Measurements from ENCODE around the gene IGFBPL1. TPM values are rescaled to one million over a fixed set of nuclear protein-coding genes. Genes with fewer than 3 reads are reported as not detected.

Gene IGFBPL1
- polyA plus RNA-seq, 1 experiment, result 0.07 TPM

DNA sequence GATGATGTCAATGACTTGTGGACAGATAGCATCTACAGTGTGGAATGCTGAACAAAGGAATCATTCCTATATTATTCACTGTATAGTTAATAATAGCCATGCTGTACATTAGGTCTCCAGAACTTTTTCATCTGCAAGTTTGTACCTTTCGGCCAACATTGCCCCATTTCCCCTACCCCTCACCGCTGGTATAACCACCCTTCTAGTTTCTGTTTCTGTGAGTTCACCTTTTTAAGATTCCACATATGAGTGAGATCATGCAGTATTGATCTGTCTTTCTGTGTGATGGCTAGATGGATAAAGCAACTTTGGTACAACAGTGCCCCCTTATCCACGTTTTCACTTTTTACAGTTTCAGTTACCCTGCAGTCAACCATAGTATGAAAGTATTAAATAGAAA, 50.6 kb downstream of the IGFBPL1 start:
- H3K27me3 ChIP-seq (ENCODE audit: control insufficient read depth, insufficient read depth, low read length), result peaks cover 31% of the 10 kb centered on the region
- no peak overlapping the region for H3K27ac ChIP-seq (ENCODE audit: low read depth, low read length)
- TF ChIP-seq, protein P1, sequence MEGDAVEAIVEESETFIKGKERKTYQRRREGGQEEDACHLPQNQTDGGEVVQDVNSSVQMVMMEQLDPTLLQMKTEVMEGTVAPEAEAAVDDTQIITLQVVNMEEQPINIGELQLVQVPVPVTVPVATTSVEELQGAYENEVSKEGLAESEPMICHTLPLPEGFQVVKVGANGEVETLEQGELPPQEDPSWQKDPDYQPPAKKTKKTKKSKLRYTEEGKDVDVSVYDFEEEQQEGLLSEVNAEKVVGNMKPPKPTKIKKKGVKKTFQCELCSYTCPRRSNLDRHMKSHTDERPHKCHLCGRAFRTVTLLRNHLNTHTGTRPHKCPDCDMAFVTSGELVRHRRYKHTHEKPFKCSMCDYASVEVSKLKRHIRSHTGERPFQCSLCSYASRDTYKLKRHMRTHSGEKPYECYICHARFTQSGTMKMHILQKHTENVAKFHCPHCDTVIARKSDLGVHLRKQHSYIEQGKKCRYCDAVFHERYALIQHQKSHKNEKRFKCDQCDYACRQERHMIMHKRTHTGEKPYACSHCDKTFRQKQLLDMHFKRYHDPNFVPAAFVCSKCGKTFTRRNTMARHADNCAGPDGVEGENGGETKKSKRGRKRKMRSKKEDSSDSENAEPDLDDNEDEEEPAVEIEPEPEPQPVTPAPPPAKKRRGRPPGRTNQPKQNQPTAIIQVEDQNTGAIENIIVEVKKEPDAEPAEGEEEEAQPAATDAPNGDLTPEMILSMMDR (IDR thresholded peaks at IDR 0.05; ENCODE audit: low read depth, low read length), result no peak
- ChIA-PET POLR2A (no interaction called here), CTCF (interaction anchor here (1.3 kb wide), 1 partner anchor 469 kb away, joined by 3 read pairs; no protein-coding TSS in a partner anchor)
- H3K4me3 ChIP-seq (ENCODE audit: low read depth, low read length), result no peak overlapping the region
- no peak for DNase-seq (ENCODE audit: low read depth, low spot score)
- peaks cover 3% of the 10 kb centered on the region; the same call in 1 of the 2 replicates for H3K9me3 ChIP-seq (ENCODE audit: control insufficient read depth, insufficient read depth, low read length)

DNA sequence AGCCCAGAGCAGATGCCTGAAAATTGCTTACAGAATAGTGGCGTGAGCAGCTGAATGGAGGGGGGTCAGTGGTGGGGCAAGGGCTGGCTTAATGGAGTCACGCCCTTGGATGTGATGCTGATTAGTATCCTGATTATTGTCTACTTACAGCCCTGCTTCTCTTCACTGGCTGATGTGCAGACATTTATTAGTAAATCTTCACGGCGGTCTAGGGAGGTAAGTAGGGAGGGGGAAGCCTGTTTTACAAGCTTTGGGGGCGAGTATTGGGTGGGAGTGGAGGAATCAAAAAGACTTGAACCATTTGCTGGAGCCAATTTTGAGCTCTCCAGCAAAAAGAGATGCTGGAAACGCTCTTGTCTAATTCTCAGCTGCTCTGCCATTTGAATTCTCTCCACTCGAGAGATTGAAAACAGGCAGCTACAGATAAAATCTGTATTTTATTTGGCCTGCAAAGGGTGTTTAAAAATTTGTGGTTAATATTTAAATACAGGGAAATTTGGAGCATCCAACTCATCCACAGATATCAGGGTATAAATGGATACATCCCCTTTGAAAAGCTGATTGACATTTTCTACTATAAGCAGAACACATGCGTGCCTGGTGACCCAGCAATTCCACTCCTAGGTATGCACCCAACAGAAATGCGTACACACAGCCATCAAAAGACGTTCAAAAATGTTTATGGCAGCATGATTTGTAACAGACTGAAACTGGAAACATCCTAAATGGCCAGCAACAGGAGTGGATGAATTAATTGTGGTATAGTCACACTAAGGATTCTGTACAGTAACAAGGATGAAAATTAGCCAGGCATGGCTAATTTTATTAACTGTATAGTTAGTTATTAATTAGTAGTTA, 51.3 kb downstream of the IGFBPL1 start:
- ChIA-PET CTCF (no interaction called here), POLR2A (interaction anchor here (1.0 to 1.1 kb wide), 2 partner anchors 20 to 27 kb away, joined by 3 to 4 read pairs; no protein-coding TSS in a partner anchor)
- Histone ChIP-seq H3K27ac (ENCODE audit: low read depth, low read length) (no peak overlapping the region), H3K4me3 (ENCODE audit: low read depth, low read length) (no peak overlapping the region), H3K27me3 (ENCODE audit: control insufficient read depth, insufficient read depth, low read length) (peaks cover 33% of the 10 kb centered on the region), H3K9me3 (ENCODE audit: control insufficient read depth, insufficient read depth, low read length) (peaks cover 3% of the 10 kb centered on the region; the same call in 1 of the 2 replicates)
- TF ChIP-seq, protein P1 (IDR thresholded peaks at IDR 0.05; ENCODE audit: low read depth, low read length), result no peak
- no peak for DNase-seq (ENCODE audit: low read depth, low spot score)

DNA sequence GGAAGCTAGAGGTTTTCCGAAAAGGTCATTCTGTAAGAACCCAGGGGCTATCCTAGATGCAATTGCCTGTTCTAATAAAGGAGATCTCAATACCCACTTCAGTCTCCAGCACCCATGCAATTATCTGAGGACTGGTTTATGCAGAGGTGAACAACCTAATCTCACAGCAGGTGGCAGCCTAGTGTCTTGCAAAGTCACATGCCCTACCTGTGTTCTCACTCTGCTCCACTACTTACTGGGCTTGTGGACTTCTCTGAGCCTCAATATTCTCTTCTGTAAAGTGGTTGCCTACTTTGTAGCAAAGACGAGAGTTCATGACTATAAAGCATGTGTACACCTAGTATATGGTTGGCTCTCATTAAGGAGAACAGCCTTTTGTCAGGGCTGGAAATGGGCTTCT, 52.8 kb downstream of the IGFBPL1 start:
- peaks cover 35% of the 10 kb centered on the region for H3K27me3 ChIP-seq (ENCODE audit: control insufficient read depth, insufficient read depth, low read length)
- no peaks in the 10 kb centered on the region for H3K9me3 ChIP-seq (ENCODE audit: control insufficient read depth, insufficient read depth, low read length)
- POLR2A ChIA-PET, result no interaction called here
- TF ChIP-seq, protein P1 (IDR thresholded peaks at IDR 0.05; ENCODE audit: low read depth, low read length), result peak; percentile 44
- CTCF ChIA-PET, result interaction anchor here (1.4 to 1.7 kb wide), 3 partner anchors 26 to 458 kb away, joined by 4 to 6 read pairs (median 4); no protein-coding TSS in a partner anchor
- no peak overlapping the region for H3K4me3 ChIP-seq (ENCODE audit: low read depth, low read length)
- no peak for DNase-seq (ENCODE audit: low read depth, low spot score)
- H3K27ac ChIP-seq (ENCODE audit: low read depth, low read length), result no peak overlapping the region

DNA sequence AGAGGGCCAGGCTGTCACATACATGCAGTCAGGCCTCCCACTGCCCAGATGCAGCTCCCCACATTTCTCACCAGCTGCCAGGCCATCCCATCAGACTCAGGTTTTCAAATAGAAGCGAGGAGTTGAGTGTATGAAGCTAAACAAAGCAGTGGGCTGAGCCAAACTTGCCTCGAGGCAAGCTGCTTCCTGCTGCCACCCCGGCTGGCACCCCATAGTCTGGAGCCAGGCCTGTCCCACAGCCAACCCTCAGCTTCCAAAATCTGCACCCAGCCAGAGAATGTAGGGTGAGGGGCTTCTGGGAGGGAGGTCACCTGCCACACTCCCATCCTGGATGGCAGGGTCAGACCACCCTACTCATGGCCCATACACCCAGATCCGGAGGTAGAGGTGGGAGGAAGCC, 54.1 kb downstream of the IGFBPL1 start:
- CTCF ChIA-PET, result interaction anchor here (1.4 to 1.7 kb wide), 2 partner anchors 27 to 456 kb away, joined by 4 read pairs; no protein-coding TSS in a partner anchor

More for the DNA sequence above, 54.1 kb downstream of the IGFBPL1 start:
- POLR2A ChIA-PET, result no interaction called here
- Histone ChIP-seq H3K27me3 (ENCODE audit: control insufficient read depth, insufficient read depth, low read length) (peaks cover 34% of the 10 kb centered on the region), H3K4me3 (ENCODE audit: low read depth, low read length) (no peak overlapping the region), H3K9me3 (ENCODE audit: control insufficient read depth, insufficient read depth, low read length) (no peaks in the 10 kb centered on the region), H3K27ac (ENCODE audit: low read depth, low read length) (no peak overlapping the region)
- TF ChIP-seq, protein P1 (IDR thresholded peaks at IDR 0.05; ENCODE audit: low read depth, low read length), result no peak
- no peak for DNase-seq (ENCODE audit: low read depth, low spot score)
